Measurements from ENCODE around the gene SRP54. TPM values are rescaled to one million over a fixed set of nuclear protein-coding genes. Genes with fewer than 3 reads are reported as not detected.

Gene SRP54
- total RNA-seq, 1 donor from 2014 or later, result 74.0 TPM

GRCh38 chr14:34964977-34965764 lies 17.6 kb upstream of the SRP54 start:
- H3K27ac ChIP-seq (ENCODE audit: low read depth, low read length), result no peak overlapping the region
- H4K20me1 ChIP-seq (ENCODE audit: insufficient read depth, low read length), result no peaks in the 10 kb centered on the region
- no peaks in the 10 kb centered on the region for H3K9me3 ChIP-seq (ENCODE audit: insufficient read depth, low read depth, low read length)
- no peak overlapping the region for H3K9ac ChIP-seq (ENCODE audit: low read length)
- DNase-seq (ENCODE audit: low read depth) (no peak), FAIRE-seq (no peak)
- H3K9me3 Mint-ChIP-seq (ENCODE audit: unreplicated experiment), result no peaks in the 10 kb centered on the region
- H3K27me3 ChIP-seq (ENCODE audit: insufficient read depth, low read length), result no peaks in the 10 kb centered on the region
- no peak for TF ChIP-seq CTCF (IDR thresholded peaks at IDR 0.05; ENCODE audit: insufficient read depth, low read depth, low read length)
- no peak for TF ChIP-seq EZH2 (IDR thresholded peaks at IDR 0.05; ENCODE audit: insufficient read depth, low read length)
- no peaks in the 10 kb centered on the region for H3K79me2 ChIP-seq (ENCODE audit: insufficient read depth, low read length)
- peaks cover 4% of the 10 kb centered on the region for H3K4me1 Mint-ChIP-seq (ENCODE audit: low read depth, unreplicated experiment)
- H3K27me3 Mint-ChIP-seq (ENCODE audit: low read depth, unreplicated experiment), result no peaks in the 10 kb centered on the region
- no peak overlapping the region for H3K4me3 Mint-ChIP-seq (ENCODE audit: unreplicated experiment)
- H2AFZ ChIP-seq (ENCODE audit: low read depth, low read length), result no peak overlapping the region
- H3K4me3 ChIP-seq (ENCODE audit: insufficient read depth, low read depth, low read length), result no peak overlapping the region
- H3K4me2 ChIP-seq (ENCODE audit: low read length), result no peak overlapping the region
- no peak overlapping the region for H3K27ac Mint-ChIP-seq (ENCODE audit: unreplicated experiment)
- peaks cover 2% of the 10 kb centered on the region for H3K36me3 ChIP-seq (ENCODE audit: insufficient read depth, low read length)
- peaks cover 5% of the 10 kb centered on the region for H3K36me3 Mint-ChIP-seq (ENCODE audit: low read depth, unreplicated experiment)
- H3K4me1 ChIP-seq (ENCODE audit: insufficient read depth, low read length), result no peaks in the 10 kb centered on the region

- H4K20me1 ChIP-seq (ENCODE audit: insufficient read depth, low read length), result no peaks in the 10 kb centered on the region
- no peaks in the 10 kb centered on the region for H3K27me3 ChIP-seq (ENCODE audit: insufficient read depth, low read length)
- H3K4me2 ChIP-seq (ENCODE audit: low read length), result no peak overlapping the region
- Mint-ChIP-seq H3K27me3 (ENCODE audit: low read depth, unreplicated experiment) (no peaks in the 10 kb centered on the region), H3K9me3 (ENCODE audit: unreplicated experiment) (no peaks in the 10 kb centered on the region), H3K36me3 (ENCODE audit: low read depth, unreplicated experiment) (peaks cover 5% of the 10 kb centered on the region), H3K4me1 (ENCODE audit: low read depth, unreplicated experiment) (peaks cover 4% of the 10 kb centered on the region), H3K27ac (ENCODE audit: unreplicated experiment) (no peak overlapping the region), H3K4me3 (ENCODE audit: unreplicated experiment) (no peak overlapping the region)
- H3K36me3 ChIP-seq (ENCODE audit: insufficient read depth, low read length), result peaks cover 2% of the 10 kb centered on the region
- DNase-seq (ENCODE audit: low read depth), result no peak
- FAIRE-seq, result no peak
- no peaks in the 10 kb centered on the region for H3K9me3 ChIP-seq (ENCODE audit: insufficient read depth, low read depth, low read length)
- no peak overlapping the region for H3K9ac ChIP-seq (ENCODE audit: low read length)
- no peaks in the 10 kb centered on the region for H3K79me2 ChIP-seq (ENCODE audit: insufficient read depth, low read length)
- no peak overlapping the region for H2AFZ ChIP-seq (ENCODE audit: low read depth, low read length)
- no peak overlapping the region for H3K27ac ChIP-seq (ENCODE audit: low read depth, low read length)
- TF ChIP-seq EZH2 (IDR thresholded peaks at IDR 0.05; ENCODE audit: insufficient read depth, low read length), result no peak
- no peak for TF ChIP-seq CTCF (IDR thresholded peaks at IDR 0.05; ENCODE audit: insufficient read depth, low read depth, low read length)
- no peaks in the 10 kb centered on the region for H3K4me1 ChIP-seq (ENCODE audit: insufficient read depth, low read length)
- H3K4me3 ChIP-seq (ENCODE audit: insufficient read depth, low read depth, low read length), result no peak overlapping the region
Measured at GRCh38 chr14:34965912-34966311, 16.9 kb upstream of the SRP54 start.

- no peak for DNase-seq (ENCODE audit: low read depth)
- H4K20me1 ChIP-seq (ENCODE audit: insufficient read depth, low read length), result no peaks in the 10 kb centered on the region
- Mint-ChIP-seq H3K9me3 (ENCODE audit: unreplicated experiment) (no peaks in the 10 kb centered on the region), H3K27ac (ENCODE audit: unreplicated experiment) (no peak overlapping the region), H3K36me3 (ENCODE audit: low read depth, unreplicated experiment) (peaks cover 5% of the 10 kb centered on the region), H3K27me3 (ENCODE audit: low read depth, unreplicated experiment) (no peaks in the 10 kb centered on the region), H3K4me3 (ENCODE audit: unreplicated experiment) (no peak overlapping the region), H3K4me1 (ENCODE audit: low read depth, unreplicated experiment) (peaks cover 4% of the 10 kb centered on the region)
- no peak overlapping the region for H3K9ac ChIP-seq (ENCODE audit: low read length)
- H3K4me1 ChIP-seq (ENCODE audit: insufficient read depth, low read length), result peaks cover 2% of the 10 kb centered on the region
- no peak overlapping the region for H3K4me2 ChIP-seq (ENCODE audit: low read length)
- H3K79me2 ChIP-seq (ENCODE audit: insufficient read depth, low read length), result no peaks in the 10 kb centered on the region
- no peak overlapping the region for H3K27ac ChIP-seq (ENCODE audit: low read depth, low read length)
- no peaks in the 10 kb centered on the region for H3K9me3 ChIP-seq (ENCODE audit: insufficient read depth, low read depth, low read length)
- H2AFZ ChIP-seq (ENCODE audit: low read depth, low read length), result no peak overlapping the region
- peaks cover 2% of the 10 kb centered on the region for H3K36me3 ChIP-seq (ENCODE audit: insufficient read depth, low read length)
- no peak overlapping the region for H3K4me3 ChIP-seq (ENCODE audit: insufficient read depth, low read depth, low read length)
- FAIRE-seq, result no peak
- TF ChIP-seq CTCF (IDR thresholded peaks at IDR 0.05; ENCODE audit: insufficient read depth, low read depth, low read length), result no peak
- no peak for TF ChIP-seq EZH2 (IDR thresholded peaks at IDR 0.05; ENCODE audit: insufficient read depth, low read length)
- H3K27me3 ChIP-seq (ENCODE audit: insufficient read depth, low read length), result no peaks in the 10 kb centered on the region
Measured at GRCh38 chr14:34966413-34966812, 16.4 kb upstream of the SRP54 start.
